GM23338 (cell line): ENCODE data around the gene MCTP1. TPM values are rescaled to one million over a fixed set of nuclear protein-coding genes. Genes with fewer than 3 reads are reported as not detected.

Experiments
- ATAC-seq: fragments of 200-7000 bp; cut with Tn5 transposase; 3 replicates; pipeline ENCODE4 v1.9.1; 2020
- DNase-seq: peaks from one replicate; pipeline ENCODE4 v3.0.0-alpha.2; 2015; ENCODE audit warnings: low spot score
- H2AFZ ChIP-seq: fragments of 200-600 bp; sonication (generic); 2 replicates; pipeline ENCODE4 v1.8.0; 2016; ENCODE audit warnings: antibody characterized with exemption, mild to moderate bottlenecking, moderate library complexity
- H3F3A ChIP-seq: fragments of 200-600 bp; sonication (generic); replicated peaks from 2 replicates; pipeline ENCODE4 v1.8.0; 2017; ENCODE audit warnings: antibody characterized with exemption, mixed run types, low read depth
- H3K27ac ChIP-seq: fragments of 200-600 bp; sonication (generic); 2 replicates; pipeline ENCODE4 v1.6.1; 2016; ENCODE audit warnings: low read depth
- H3K27me3 ChIP-seq: fragments of 200-600 bp; sonication (generic); 2 replicates; pipeline ENCODE4 v1.8.0; 2016; ENCODE audit warnings: mild to moderate bottlenecking, mixed run types, moderate library complexity; ENCODE audit not compliant: insufficient read depth
- H3K36me3 ChIP-seq: fragments of 200-600 bp; sonication (generic); 2 replicates; pipeline ENCODE4 v1.8.0; 2016; ENCODE audit warnings: mild to moderate bottlenecking; ENCODE audit not compliant: insufficient read depth
- H3K4me1 ChIP-seq: fragments of 200-600 bp; sonication (generic); 2 replicates; pipeline ENCODE4 v1.8.0; 2016; ENCODE audit warnings: mild to moderate bottlenecking, moderate library complexity; ENCODE audit not compliant: insufficient read depth
- H3K4me2 ChIP-seq: fragments of 200-600 bp; sonication (generic); 2 replicates; pipeline ENCODE4 v1.7.1; 2017; ENCODE audit warnings: mixed run types
- H3K4me3 ChIP-seq: fragments of 200-600 bp; sonication (generic); 2 replicates; pipeline ENCODE4 v1.6.1; 2016; ENCODE audit warnings: mixed run types
- H3K79me2 ChIP-seq: fragments of 200-600 bp; sonication (generic); replicated peaks from 2 replicates; pipeline ENCODE4 v1.8.0; 2017; ENCODE audit warnings: mild to moderate bottlenecking; ENCODE audit not compliant: insufficient read depth
- H3K9me2 ChIP-seq: fragments of 200-600 bp; sonication (generic); 2 replicates; pipeline ENCODE4 v1.8.0; 2017; ENCODE audit not compliant: insufficient read depth
- H4K20me1 ChIP-seq: fragments of 200-600 bp; sonication (generic); replicated peaks from 2 replicates; pipeline ENCODE4 v1.8.0; 2017; ENCODE audit warnings: mild to moderate bottlenecking; ENCODE audit not compliant: insufficient read depth
- H3K27ac Mint-ChIP-seq: 2 replicates; pipeline ENCODE4 v1.8.0; 2020; ENCODE audit warnings: inconsistent platforms, mild to moderate bottlenecking, moderate library complexity, mixed read lengths
- H3K27me3 Mint-ChIP-seq: 3 replicates; pipeline ENCODE4 v1.8.0; 2022; ENCODE audit warnings: low read depth, mild to moderate bottlenecking, moderate library complexity, mixed read lengths, inconsistent platforms; ENCODE audit not compliant: insufficient read depth, poor library complexity
- H3K36me3 Mint-ChIP-seq: 3 replicates; pipeline ENCODE4 v1.8.0; 2021; ENCODE audit warnings: low read depth, mild to moderate bottlenecking, inconsistent platforms, moderate library complexity, mixed read lengths
- H3K4me1 Mint-ChIP-seq: 3 replicates; pipeline ENCODE4 v1.8.0; 2020; ENCODE audit warnings: mild to moderate bottlenecking, inconsistent platforms, mixed read lengths
- H3K4me3 Mint-ChIP-seq: 3 replicates; pipeline ENCODE4 v1.8.0; 2021; ENCODE audit warnings: moderate library complexity, mild to moderate bottlenecking, inconsistent platforms, mixed read lengths
- H3K9me3 Mint-ChIP-seq: 3 replicates; pipeline ENCODE4 v1.8.0; 2020; ENCODE audit warnings: moderate library complexity, mild to moderate bottlenecking, inconsistent platforms, mixed read lengths
- CTCF ChIP-seq, 2 experiments: fragments of 200-600 bp in 1 of 2; sonication (generic) in 1 of 2; conservative IDR thresholded peaks; 2 replicates each; pipeline versions ENCODE4 v1.5.1 to v1.6.1; 2016 to 2017; ENCODE audit warnings: antibody characterized with exemption in 2 of 2, low read depth in 2 of 2, mild to moderate bottlenecking in 2 of 2, moderate library complexity in 1 of 2
- ETS1 ChIP-seq: IDR thresholded peaks from 2 replicates; pipeline ENCODE4 v1.6.1; 2016; ENCODE audit warnings: antibody characterized with exemption
- EZH2phosphoT487 ChIP-seq: fragments of 200-600 bp; sonication (generic); IDR thresholded peaks from one replicate; pipeline ENCODE4 v1.8.1; 2018; ENCODE audit warnings: antibody characterized with exemption; ENCODE audit not compliant: unreplicated experiment
- JUNB ChIP-seq: IDR thresholded peaks from one replicate; pipeline ENCODE4 v1.6.1; 2016; ENCODE audit warnings: antibody characterized with exemption; ENCODE audit not compliant: unreplicated experiment
- NANOG ChIP-seq: IDR thresholded peaks from 2 replicates; pipeline ENCODE4 v1.6.1; 2016; ENCODE audit warnings: antibody characterized with exemption, borderline replicate concordance
- REST ChIP-seq: IDR thresholded peaks from one replicate; pipeline ENCODE4 v1.6.1; 2018; ENCODE audit warnings: antibody characterized with exemption; ENCODE audit not compliant: unreplicated experiment
- STAT1 ChIP-seq: IDR thresholded peaks from one replicate; pipeline ENCODE4 v1.6.1; 2016; ENCODE audit warnings: antibody characterized with exemption; ENCODE audit not compliant: unreplicated experiment
- ZNF114 ChIP-seq: fragments of 250-450 bp; sonication (Bioruptor Pico); IDR thresholded peaks from 2 replicates; pipeline ENCODE4 v1.5.0; 2020; ENCODE audit warnings: mild to moderate bottlenecking, moderate library complexity
- ZNF331 ChIP-seq: fragments of 250-450 bp; sonication (Bioruptor Pico); IDR thresholded peaks from 2 replicates; pipeline ENCODE4 v1.5.0; 2020; ENCODE audit warnings: low read depth, mild to moderate bottlenecking, moderate library complexity
- ZNF462 ChIP-seq: fragments of 250-450 bp; sonication (Bioruptor Pico); IDR thresholded peaks from 2 replicates; pipeline ENCODE4 v1.5.0; 2020; ENCODE audit warnings: mild to moderate bottlenecking, moderate library complexity
- polyA plus RNA-seq: library from polyadenylated mRNA; unstranded; fragments of >200 nt; fragmentation: Nextera tagmentation; extraction: Ambion mirVana; gene quantifications from 2 replicates; pipeline ENCODE4 v1.2.1, GENCODE V29; 2016
- total RNA-seq: library from RNA; depleted of rRNA; stranded (reverse); fragments of >200 nt; shearing (Covaris generic); gene quantifications from 2 replicates; pipeline ENCODE4 v1.2.3, GENCODE V29; 2014

Gene MCTP1
- total and polyA plus RNA-seq, 2 experiments from 2014 or later: 3.7 to 4.2 TPM

- peaks cover 62% of the 10 kb centered on the region for H3K36me3 Mint-ChIP-seq
- 0 out of 2 replicates have a peak, but pooled peaks cover 5% of the 10 kb centered on the region for H4K20me1 ChIP-seq
- H3K4me1 ChIP-seq: no peaks in the 10 kb centered on the region
- H3K4me2 ChIP-seq: no peak overlapping the region
- no peak overlapping the region for H2AFZ ChIP-seq
- TF ChIP-seq EZH2phosphoT487 (no peak), NANOG (no peak), ZNF331 (no peak), REST (no peak), STAT1 (no peak), CTCF (conservative IDR thresholded peaks at IDR 0.05; ENCODE audit: low read depth in 2 of 2) (no peak), JUNB (no peak), ETS1 (no peak), ZNF114 (CRISPR knock-in tag) (no peak)
- ATAC-seq: no peak
- no peaks in the 10 kb centered on the region for H3K4me1 Mint-ChIP-seq
- peaks cover 27% of the 10 kb centered on the region; the same call in 2 of the 3 replicates for H3K9me3 Mint-ChIP-seq
- H3K27me3 ChIP-seq: no peaks in the 10 kb centered on the region
- peaks cover 5% of the 10 kb centered on the region; the same call in 1 of the 2 replicates for H3K36me3 ChIP-seq
- H3F3A ChIP-seq: no peaks in the 10 kb centered on the region
- H3K4me3 ChIP-seq: no peak overlapping the region
- DNase-seq: no peak
- H3K9me2 ChIP-seq: no peaks in the 10 kb centered on the region
- no peak overlapping the region for H3K4me3 Mint-ChIP-seq
- peaks cover 17% of the 10 kb centered on the region for H3K79me2 ChIP-seq
- H3K27ac ChIP-seq: no peak overlapping the region
- no peak overlapping the region for H3K27ac Mint-ChIP-seq
- H3K27me3 Mint-ChIP-seq: peaks cover 6% of the 10 kb centered on the region
These were observed 624.4 kb downstream of the MCTP1 start for GRCh38 chr5:94660506-94660905.

GRCh38 chr5:94658272-94658671 is 626.6 kb downstream of the MCTP1 start:
- H4K20me1 ChIP-seq: 0 out of 2 replicates have a peak, but pooled peaks cover 5% of the 10 kb centered on the region
- H2AFZ ChIP-seq: no peak overlapping the region
- Mint-ChIP-seq H3K4me3 (no peak overlapping the region), H3K27ac (no peak overlapping the region), H3K27me3 (peaks cover 6% of the 10 kb centered on the region), H3K4me1 (no peaks in the 10 kb centered on the region), H3K9me3 (peaks cover 37% of the 10 kb centered on the region; the same call in 2 of the 3 replicates), H3K36me3 (peaks cover 79% of the 10 kb centered on the region)
- no peak overlapping the region for H3K4me2 ChIP-seq
- H3K27ac ChIP-seq: no peak overlapping the region
- H3K27me3 ChIP-seq: no peaks in the 10 kb centered on the region
- peaks cover 17% of the 10 kb centered on the region for H3K79me2 ChIP-seq
- no peaks in the 10 kb centered on the region for H3K4me1 ChIP-seq
- H3K4me3 ChIP-seq: no peak overlapping the region
- H3K9me2 ChIP-seq: no peaks in the 10 kb centered on the region
- peaks cover 8% of the 10 kb centered on the region; the same call in 1 of the 2 replicates for H3K36me3 ChIP-seq
- no peaks in the 10 kb centered on the region for H3F3A ChIP-seq
- ATAC-seq (no peak), DNase-seq (no peak)
- no peak for TF ChIP-seq ZNF114 (CRISPR knock-in tag)
- no peak for TF ChIP-seq ZNF462
- no peak for TF ChIP-seq JUNB
- TF ChIP-seq NANOG: no peak
